HG03135 (cell line): ENCODE measurements around the gene ELOA.

Experiments used
- ATAC-seq: cut with Tn5 transposase; IDR thresholded peaks from one replicate; pipeline ENCODE4 v1.9.1; 2021; ENCODE audit warnings: mild to moderate bottlenecking, moderate library complexity; ENCODE audit not compliant: unreplicated experiment

The ELOA gene, protein sequence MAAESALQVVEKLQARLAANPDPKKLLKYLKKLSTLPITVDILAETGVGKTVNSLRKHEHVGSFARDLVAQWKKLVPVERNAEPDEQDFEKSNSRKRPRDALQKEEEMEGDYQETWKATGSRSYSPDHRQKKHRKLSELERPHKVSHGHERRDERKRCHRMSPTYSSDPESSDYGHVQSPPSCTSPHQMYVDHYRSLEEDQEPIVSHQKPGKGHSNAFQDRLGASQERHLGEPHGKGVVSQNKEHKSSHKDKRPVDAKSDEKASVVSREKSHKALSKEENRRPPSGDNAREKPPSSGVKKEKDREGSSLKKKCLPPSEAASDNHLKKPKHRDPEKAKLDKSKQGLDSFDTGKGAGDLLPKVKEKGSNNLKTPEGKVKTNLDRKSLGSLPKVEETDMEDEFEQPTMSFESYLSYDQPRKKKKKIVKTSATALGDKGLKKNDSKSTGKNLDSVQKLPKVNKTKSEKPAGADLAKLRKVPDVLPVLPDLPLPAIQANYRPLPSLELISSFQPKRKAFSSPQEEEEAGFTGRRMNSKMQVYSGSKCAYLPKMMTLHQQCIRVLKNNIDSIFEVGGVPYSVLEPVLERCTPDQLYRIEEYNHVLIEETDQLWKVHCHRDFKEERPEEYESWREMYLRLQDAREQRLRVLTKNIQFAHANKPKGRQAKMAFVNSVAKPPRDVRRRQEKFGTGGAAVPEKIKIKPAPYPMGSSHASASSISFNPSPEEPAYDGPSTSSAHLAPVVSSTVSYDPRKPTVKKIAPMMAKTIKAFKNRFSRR

DNA sequence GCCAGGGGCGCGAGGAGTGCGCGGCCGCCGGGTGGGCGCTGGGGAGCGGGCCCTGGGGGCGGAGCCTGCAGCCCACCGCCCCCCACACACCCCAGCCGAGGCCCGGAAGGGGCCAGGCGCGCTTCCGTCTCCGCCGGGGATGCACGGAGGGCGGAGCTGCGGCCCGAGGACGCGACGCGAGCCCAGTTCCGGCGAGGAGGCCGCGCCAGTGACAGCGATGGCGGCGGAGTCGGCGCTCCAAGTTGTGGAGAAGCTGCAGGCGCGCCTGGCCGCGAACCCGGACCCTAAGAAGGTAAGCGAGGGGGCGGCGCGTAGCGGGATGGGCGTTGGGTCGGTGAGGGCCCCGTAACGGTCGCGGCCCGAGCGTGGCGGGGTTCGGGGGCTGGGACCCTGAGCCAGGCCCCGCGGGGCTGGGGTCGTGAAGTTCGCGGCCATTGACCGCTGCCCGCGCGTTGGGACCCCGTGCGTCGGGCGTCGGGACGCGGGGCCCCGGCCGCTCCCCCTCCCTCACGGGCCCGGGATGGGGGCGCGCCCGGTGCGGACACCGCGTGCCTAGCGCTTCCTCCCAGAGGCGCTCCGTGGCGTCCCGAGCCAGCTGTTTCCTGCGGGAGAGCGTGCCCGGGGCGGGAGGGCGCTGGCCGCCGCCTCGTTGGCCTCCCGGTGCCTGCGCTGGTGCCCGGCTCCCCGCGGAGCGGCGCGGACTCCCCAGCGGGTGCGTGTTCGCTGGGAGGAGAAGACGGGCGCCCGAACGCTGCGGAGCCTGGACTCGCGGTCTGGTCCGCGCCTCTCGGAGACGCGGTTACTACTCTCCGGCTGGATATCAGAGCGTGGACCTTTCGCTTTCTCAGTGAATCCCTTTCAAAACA, at the start of gene ELOA:
TSS of gene ELOA (plus strand) at position 185 of the 866 bp plus-strand sequence. CDS start at position 218, 33 bp downstream.
- peak; percentile 73 for ATAC-seq

DNA sequence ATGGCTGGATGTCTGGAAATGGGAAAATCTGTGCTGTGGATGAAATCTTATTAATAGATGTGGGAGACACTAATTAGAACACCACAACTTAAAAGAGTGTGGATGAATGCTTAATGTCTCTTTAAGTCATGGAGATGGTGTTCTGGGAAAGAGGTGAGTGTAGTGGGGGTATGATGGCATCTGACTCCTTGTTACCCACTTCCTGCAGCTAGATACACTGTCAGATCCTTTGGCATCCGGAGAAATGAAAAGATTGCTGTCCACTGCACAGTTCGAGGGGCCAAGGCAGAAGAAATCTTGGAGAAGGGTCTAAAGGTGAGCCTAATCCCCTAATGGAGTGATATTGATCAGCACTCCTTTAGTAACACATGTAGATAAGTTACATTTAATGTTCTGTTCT, 49.7 kb upstream of the ELOA start:
- no peak for ATAC-seq

DNA sequence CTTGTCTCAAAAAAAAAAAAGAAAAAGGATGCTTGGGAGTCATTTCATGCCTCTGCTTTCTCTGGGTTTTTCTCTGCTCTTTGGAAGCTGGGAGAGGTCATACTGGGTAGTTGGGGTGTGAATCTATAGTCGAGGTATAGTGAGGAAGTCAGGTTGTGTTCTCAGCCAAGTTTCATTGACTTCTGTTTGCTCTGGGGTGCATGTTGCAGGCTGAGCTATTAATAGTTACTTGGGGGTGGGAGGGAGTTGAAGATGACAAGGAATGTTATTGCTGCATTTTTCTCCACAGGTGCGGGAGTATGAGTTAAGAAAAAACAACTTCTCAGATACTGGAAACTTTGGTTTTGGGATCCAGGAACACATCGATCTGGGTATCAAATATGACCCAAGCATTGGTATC, 48.9 kb upstream of the ELOA start:
- ATAC-seq = no peak

DNA sequence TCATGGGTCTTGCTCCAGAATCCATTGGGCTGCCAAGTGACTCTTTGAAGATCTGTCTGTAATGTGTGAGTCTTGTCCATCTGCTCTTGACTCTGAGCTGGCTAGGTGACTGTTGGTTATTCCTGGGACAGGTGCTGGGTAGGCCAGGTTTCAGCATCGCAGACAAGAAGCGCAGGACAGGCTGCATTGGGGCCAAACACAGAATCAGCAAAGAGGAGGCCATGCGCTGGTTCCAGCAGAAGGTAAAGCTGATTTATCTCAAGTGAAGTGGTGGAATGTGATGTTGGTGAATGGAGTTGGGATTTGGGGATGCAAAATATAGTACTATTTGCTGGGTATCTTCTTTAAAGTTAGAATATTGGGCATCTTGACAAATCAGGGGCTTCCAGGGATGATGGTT, 47.6 kb upstream of the ELOA start:
- no peak for ATAC-seq

DNA sequence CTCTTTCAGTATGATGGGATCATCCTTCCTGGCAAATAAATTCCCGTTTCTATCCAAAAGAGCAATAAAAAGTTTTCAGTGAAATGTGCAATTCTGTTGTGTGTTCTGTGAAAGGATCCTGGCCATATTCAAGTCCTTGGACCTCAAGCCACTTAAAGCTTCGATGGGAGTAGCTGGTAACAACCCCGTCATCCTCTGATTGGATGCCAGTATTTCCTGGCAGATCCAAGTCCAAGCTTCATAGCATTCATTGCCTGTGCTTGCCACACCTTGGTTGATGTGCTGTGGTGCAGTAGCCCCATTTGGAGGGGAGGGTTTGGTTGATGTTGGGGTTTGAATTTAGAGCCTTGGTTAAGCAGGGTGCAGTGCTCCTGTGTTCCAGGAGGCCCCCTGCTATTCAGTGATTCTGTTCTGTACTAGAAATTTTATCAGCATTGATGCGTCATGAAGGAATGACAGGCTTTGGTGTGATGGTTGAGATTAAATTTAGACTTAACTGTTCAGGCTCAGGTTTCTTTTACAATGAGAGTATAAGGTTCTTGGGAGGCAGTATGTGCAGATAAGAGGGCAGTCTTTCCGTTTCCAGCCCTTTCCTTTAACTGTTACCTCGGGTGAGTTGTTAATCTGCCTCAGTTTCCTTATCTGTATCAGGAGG, 46.8 kb upstream of the ELOA start:
- ATAC-seq = no peak

DNA sequence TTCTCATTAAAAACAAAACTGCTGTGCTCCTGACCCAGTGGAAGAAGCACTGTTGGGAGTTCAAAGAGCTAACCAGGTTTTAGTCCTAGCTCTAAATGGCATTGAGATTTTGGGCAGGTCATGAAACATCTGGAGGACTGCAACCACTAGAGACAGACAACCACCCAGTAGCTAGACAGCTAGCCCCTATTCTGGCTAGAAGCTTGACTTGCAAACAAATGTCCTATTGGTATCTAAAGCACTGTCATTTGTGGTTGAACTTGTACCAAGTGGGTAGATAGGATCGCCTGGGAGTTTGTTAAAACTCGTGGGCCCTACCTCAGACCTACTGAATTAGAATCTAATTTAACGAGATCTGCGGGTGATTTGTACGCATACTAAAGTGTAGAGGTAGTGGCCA, 44.8 kb upstream of the ELOA start:
- ATAC-seq = no peak

DNA sequence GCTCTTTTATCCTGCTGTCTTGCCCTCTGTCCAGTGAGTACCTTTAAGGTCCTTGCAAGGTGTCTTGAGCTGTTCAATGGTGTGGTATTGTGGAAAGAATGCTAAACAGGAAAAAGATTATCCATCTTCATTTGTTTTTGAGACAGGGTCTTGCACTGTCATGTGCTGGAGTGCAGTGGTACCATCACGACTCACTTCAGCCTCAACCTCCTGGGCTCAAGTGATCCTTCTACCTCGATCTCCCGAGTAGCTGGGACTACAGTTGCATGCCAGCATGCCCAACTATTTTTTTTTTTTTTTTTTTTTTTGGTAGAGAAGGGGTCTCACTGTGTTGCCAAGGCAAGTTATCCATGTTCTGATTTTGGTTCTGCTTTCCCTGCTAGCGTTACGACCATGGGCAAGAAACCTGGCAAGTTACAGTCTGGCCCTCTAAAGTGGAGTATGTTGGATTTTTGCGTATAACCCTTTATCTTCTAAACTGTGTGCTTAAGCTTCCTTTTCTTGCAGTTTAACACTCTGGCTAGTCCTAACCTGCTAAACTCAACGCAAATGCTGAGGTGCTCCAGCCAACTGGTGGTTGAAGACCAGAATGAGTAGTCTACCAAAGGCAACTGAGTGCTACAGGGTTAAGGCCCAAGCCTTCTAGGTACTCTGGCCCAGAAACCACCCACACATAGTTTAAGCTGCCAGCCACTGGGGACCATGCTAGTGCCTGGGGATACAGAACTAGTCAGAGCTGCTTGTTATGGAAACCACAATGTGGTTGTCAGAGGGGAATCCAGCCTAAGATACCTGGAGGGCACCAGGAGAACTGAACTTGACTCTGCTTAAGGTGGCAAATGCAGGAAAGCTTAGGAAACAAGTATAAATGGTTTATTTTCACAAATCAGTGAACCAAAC, 43.7 kb upstream of the ELOA start:
- no peak for ATAC-seq

DNA sequence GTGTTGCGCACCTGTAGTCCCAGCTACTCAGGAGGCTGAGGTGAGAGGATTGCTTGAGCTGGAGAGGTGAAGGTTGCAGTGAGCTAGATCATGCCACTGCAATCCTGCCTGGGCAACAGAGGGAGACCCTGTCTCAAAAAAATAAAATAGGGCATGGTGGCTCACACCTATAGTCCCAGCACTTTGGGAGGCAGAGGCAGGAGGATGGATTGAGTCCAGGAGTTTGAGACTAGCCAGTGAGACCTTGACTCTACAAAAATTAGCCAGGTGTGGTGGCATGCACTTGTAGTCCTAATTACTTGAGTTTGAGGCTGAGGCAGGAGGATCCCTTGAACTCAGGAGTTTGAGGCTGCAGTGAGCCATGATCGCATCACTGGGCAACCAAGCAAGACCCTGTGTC, 42.0 kb upstream of the ELOA start:
- no peak for ATAC-seq

DNA sequence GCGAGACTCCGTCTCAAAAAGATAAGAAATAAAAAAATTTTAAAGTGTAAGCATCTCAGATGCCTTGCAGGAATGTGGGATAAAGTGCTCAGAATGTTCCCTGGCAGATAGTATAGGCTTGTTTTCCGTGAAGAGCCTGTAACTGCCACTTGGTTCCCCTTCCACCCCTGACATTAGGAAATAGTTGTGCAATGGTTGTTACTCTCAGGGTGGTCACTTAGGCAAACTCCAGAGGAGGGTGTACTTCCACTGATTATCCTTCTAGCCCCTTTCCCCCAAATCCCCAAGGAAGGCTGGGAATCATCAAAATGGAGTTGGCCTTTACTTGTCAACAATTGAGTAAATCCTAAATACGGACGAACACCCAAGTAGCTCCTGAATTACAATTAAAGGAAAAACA, 41.3 kb upstream of the ELOA start:
- no peak for ATAC-seq

DNA sequence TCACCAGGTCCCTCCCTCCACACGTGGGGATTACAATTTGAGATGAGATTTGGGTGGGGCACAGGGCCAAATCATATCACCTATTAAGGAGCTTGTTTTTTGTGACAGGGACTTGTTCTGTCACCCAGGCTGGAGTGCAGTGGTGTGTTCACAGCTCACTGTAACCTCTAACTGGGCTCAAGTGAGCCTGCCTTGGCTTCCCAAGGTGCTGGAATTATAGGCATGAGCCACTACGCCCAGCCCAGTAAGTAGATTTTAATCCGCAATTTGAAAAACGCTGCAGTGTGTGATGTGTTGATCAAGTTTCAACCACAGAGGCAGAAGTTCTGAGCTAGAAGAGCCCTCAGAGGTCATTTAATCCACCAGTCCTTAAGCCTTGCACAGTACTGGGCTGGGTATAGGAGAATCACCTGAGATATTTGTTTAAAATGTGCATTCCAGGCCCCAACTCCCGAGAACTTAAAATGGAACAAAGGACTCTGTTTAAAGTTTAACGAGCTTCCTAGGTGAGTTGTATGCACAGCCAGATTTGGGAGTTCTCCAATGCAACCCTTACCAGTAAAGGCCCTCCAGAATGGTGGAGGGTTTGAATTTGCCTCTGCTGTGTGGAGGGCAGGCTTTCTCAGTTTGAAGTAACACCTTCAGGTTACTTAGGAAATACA, 38.3 kb upstream of the ELOA start:
- ATAC-seq = no peak

DNA sequence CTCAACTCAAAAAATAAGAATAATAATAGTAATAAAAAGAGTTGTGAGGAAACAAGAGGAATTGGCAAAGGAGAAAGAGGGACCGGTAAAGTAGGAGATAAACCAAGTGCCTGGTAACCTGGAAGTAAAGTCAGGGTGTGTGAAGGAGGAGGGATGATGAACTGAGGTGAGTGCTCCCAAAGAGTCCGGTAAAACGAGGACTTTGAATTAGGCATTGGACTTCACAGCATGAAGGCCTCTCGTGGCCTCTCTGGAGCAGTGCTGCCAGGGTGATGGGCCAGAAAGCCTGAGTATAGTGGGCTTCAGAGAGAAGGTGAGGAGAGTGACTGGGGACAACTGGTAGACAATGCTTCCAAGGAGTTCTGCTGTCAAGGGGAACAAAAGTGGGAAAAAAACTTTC, 34.0 kb upstream of the ELOA start:
- ATAC-seq = no peak

DNA sequence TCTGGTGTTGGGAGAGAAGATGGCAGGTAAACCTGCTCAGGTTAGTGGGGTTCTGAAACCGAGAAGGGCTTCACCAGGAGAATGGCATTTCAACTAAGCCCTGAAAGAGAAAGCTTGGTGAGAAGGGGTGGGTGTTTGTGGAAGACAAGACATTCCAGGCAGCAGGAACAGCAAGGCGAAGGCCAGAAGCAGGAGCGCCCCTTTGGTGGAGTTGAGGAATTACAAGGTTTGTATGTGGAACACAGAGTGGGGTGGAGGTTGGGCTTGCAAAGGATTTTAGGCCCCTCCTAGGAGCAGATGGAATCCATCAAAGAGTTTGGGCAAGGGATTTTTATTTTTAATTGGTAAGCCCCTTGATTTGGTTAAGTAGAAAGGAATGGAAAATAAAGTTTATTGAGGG, 24.8 kb upstream of the ELOA start:
- no peak for ATAC-seq

DNA sequence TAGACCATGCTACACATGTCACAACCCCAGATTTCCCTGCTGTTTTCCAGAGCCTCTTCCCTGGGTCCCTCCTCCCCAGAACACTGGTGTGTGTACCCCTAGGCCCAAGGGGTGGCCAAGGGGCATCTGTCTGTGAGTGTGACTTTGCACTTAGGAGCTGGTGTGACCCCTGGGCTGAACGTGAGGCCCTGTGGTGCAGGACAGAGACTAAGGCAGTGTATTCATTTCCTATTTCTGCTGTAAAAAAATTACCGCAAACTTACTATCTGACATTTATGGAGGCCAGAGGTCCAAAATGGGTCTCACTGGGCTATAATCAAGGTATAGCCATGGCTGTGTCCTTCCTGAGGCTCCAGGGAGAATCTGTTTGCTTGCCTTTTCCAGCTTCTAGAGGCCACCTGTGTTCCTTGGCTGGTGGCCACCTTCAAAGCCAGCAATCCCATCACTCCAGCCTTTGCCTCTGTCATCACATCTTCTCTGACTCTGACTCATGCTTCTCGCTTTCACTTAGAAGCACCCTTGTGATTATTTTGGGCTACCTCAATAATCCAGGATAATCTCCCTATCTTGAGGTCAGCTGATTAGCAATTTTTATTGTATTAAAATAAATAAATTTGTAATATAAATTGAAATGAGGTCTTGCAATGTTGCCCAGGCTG, 24.0 kb upstream of the ELOA start:
- ATAC-seq = no peak

DNA sequence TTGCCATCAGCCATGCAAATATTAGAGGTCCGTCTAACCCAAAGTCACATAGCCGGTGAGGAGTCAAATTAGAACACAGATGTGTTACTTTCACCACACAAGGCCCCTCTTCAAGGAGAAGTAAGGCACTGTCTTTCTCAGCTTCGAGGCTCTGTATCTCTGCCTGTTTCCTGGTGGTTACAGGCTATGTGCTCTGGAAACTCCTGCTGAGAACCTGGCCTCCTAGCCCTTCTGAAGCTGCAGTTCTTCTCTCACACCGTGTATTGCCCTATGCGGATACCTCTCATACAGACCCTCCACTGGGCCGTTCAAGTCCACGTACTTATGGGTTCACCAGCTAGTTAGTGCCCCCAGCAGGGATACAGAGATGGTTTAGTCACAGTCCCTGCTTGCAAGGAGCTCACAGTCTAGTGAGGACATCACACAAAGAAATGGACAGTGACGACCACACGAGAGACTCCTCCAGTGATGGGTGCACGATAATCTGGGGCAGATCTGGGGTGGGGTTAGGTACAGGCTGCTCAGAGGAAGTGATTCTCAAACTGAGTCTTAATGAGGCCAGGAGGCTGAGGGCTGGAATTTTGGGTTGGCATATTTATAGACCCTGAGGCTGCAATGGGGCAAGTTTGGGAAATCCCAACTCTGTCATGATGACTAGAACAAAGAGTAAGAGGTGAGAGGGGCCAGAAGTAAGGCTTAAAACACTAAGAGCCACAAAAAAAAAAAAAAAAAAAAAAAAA, 22.8 kb upstream of the ELOA start:
- peak; percentile 66 for ATAC-seq

DNA sequence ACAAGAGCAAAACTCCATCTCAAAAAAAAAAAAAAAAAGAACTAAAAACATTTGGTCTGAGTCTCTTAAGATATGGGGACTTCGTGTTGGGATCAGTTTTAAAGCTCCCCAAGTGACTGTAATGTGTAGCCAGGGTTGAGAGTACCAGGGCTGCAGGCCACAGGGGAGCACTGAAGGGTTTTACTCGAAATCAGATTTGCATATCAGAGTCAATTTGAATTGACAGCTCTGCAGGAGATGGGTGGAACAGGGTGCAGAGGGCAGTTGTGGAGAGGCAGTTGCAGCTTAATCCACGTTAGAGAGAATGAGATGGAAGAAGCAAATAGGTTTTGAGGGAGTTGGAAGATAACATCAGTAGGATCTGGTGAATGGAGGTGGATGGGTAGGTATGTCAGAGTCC, 20.6 kb upstream of the ELOA start:
- ATAC-seq = no peak

DNA sequence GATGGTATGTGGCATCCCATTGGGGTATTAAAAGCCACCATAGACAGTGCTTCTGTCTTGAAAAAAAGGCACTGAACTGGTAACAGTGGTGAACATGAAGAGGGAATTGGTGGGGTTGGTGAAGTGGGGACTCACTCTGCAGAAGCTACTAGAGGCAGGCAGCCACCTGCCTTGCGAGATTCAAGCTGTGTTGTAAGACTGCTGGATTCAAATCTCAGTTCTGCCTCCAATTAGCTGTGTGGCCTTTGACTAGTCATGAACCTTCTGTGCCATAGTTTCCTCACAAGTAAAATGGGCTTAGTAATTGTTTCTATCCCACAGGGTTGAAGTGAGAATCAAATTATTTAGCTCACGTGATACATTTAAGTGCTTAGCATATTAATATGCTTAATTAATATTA, 16.6 kb upstream of the ELOA start:
- ATAC-seq = no peak

DNA sequence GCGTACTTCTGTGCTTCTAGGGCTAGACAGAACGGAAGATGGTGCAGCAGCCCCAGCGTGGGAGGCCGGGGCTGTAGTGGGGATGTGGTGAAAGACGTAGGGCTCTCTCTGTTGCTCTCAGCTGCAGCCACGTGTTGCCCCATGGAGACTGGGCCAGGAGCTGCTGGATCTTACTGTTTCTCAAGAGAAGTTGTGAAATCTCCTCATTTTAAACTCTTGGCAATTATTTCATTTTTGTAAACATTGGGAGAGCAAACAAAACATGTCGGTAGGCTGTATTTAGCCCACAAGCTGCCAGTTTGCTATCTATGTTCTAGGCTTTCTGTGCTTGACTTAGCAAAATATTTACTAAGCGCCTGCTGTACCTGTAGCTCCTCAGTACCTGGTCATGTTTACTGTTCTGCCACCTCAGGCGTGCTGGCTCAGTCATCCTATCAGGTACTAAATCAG, 15.9 kb upstream of the ELOA start:
- ATAC-seq = no peak
